MM.1S (cell line): ENCODE data around the gene BRD4.

Experiments used
- DNase-seq: peaks from one replicate; pipeline ENCODE4 v3.0.0-alpha.2; 2015
- H2AFZ ChIP-seq: fragments of 300-600 bp; sonication (generic); 2 replicates; pipeline ENCODE4 v1.6.0; 2016; ENCODE audit warnings: antibody characterized with exemption, low read length
- H3F3A ChIP-seq: fragments of 300-600 bp; sonication (generic); 2 replicates; pipeline ENCODE4 v1.6.1; 2016; ENCODE audit warnings: mild to moderate bottlenecking, antibody characterized with exemption, low read length, moderate library complexity, mixed read lengths; ENCODE audit not compliant: insufficient read depth
- H3K27ac ChIP-seq: fragments of 300-600 bp; sonication (generic); 2 replicates; pipeline ENCODE4 v1.5.1; 2016; ENCODE audit warnings: mild to moderate bottlenecking, low read length
- H3K27me3 ChIP-seq: fragments of 300-600 bp; sonication (generic); replicated peaks from 2 replicates; pipeline ENCODE4 v1.6.0; 2016; ENCODE audit warnings: low read length; ENCODE audit not compliant: insufficient read depth
- H3K36me3 ChIP-seq: fragments of 300-600 bp; sonication (generic); replicated peaks from 2 replicates; pipeline ENCODE4 v1.6.1; 2016; ENCODE audit warnings: mild to moderate bottlenecking, low read length, mixed read lengths; ENCODE audit not compliant: insufficient read depth
- H3K4me1 ChIP-seq: fragments of 300-600 bp; sonication (generic); 2 replicates; pipeline ENCODE4 v1.6.1; 2016; ENCODE audit warnings: low read length, mixed read lengths
- H3K4me2 ChIP-seq: fragments of 300-600 bp; sonication (generic); 2 replicates; pipeline ENCODE4 v1.6.0; 2016; ENCODE audit warnings: low read depth, low read length
- H3K4me3 ChIP-seq: fragments of 300-600 bp; sonication (generic); 2 replicates; pipeline ENCODE4 v1.5.1; 2016; ENCODE audit warnings: low read length, mixed read lengths
- H3K79me2 ChIP-seq: fragments of 300-600 bp; sonication (generic); 2 replicates; pipeline ENCODE4 v1.6.1; 2016; ENCODE audit warnings: mixed run types, low read length, mixed read lengths
- H3K9ac ChIP-seq: fragments of 300-600 bp; sonication (generic); 2 replicates; pipeline ENCODE4 v1.6.1; 2016; ENCODE audit warnings: low read length, mixed read lengths
- H3K9me2 ChIP-seq: fragments of 300-600 bp; sonication (generic); replicated peaks from 2 replicates; pipeline ENCODE4 v1.6.1; 2016; ENCODE audit warnings: mild to moderate bottlenecking, low read length, mixed read lengths; ENCODE audit not compliant: insufficient read depth
- H3K9me3 ChIP-seq: fragments of 300-600 bp; sonication (generic); replicated peaks from 2 replicates; pipeline ENCODE4 v1.6.1; 2016; ENCODE audit warnings: mild to moderate bottlenecking, low read length, mixed read lengths; ENCODE audit not compliant: insufficient read depth
- H4K20me1 ChIP-seq: fragments of 300-600 bp; sonication (generic); 2 replicates; pipeline ENCODE4 v1.6.1; 2016; ENCODE audit warnings: mild to moderate bottlenecking, low read length, moderate library complexity, mixed read lengths; ENCODE audit not compliant: insufficient read depth
- EZH2 ChIP-seq: fragments of 300-600 bp; sonication (generic); optimal IDR thresholded peaks from 2 replicates; pipeline ENCODE3; 2017; ENCODE audit warnings: low read depth, mild to moderate bottlenecking, antibody characterized with exemption, low read length, mixed read lengths
- EZH2phosphoT487 ChIP-seq: fragments of 300-600 bp; sonication (generic); IDR thresholded peaks from 2 replicates; pipeline ENCODE4 v1.6.1; 2018; ENCODE audit warnings: antibody characterized with exemption, low read length
- TF ChIP-seq, protein P1 (sequence below): fragments of 300-600 bp; sonication (generic); IDR thresholded peaks from 2 replicates; pipeline ENCODE4 v1.5.1; 2016; ENCODE audit warnings: antibody characterized with exemption, low read length, mixed read lengths

BRD4 gene

DNA sequence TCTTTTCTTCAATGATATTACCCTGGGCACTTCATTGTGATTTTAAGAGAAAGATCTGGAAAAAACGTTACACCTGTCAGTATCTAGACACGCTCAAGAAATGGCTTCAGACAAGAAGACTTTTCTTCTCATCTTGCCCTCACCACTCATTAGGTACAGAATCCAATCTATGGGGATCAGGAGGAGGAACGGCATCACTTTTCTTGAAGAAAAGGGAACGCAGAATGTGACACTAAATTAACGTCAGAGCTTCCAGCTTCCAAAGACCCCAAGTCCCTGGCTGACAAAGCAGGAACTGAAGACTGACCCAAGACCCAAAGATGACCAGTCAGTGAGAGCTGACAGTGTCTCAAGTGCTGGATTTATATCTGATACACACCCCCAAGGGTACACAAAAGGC lies 48.2 kb downstream of the BRD4 start:
- Histone ChIP-seq H3K79me2 (peaks cover 100% of the 10 kb centered on the region), H4K20me1 (peaks cover 85% of the 10 kb centered on the region), H3K36me3 (no peaks in the 10 kb centered on the region), H2AFZ (no peak overlapping the region), H3K4me2 (no peak overlapping the region), H3K27me3 (no peaks in the 10 kb centered on the region), H3F3A (peaks cover 38% of the 10 kb centered on the region), H3K9me2 (no peaks in the 10 kb centered on the region), H3K4me3 (no peak overlapping the region), H3K9me3 (no peaks in the 10 kb centered on the region), H3K27ac (no peak overlapping the region), H3K4me1 (peaks cover 84% of the 10 kb centered on the region), H3K9ac (no peak overlapping the region)
- no peak for DNase-seq
- TF ChIP-seq EZH2phosphoT487 (no peak), EZH2 (no peak)
- TF ChIP-seq, protein P1, sequence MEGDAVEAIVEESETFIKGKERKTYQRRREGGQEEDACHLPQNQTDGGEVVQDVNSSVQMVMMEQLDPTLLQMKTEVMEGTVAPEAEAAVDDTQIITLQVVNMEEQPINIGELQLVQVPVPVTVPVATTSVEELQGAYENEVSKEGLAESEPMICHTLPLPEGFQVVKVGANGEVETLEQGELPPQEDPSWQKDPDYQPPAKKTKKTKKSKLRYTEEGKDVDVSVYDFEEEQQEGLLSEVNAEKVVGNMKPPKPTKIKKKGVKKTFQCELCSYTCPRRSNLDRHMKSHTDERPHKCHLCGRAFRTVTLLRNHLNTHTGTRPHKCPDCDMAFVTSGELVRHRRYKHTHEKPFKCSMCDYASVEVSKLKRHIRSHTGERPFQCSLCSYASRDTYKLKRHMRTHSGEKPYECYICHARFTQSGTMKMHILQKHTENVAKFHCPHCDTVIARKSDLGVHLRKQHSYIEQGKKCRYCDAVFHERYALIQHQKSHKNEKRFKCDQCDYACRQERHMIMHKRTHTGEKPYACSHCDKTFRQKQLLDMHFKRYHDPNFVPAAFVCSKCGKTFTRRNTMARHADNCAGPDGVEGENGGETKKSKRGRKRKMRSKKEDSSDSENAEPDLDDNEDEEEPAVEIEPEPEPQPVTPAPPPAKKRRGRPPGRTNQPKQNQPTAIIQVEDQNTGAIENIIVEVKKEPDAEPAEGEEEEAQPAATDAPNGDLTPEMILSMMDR = no peak

DNA sequence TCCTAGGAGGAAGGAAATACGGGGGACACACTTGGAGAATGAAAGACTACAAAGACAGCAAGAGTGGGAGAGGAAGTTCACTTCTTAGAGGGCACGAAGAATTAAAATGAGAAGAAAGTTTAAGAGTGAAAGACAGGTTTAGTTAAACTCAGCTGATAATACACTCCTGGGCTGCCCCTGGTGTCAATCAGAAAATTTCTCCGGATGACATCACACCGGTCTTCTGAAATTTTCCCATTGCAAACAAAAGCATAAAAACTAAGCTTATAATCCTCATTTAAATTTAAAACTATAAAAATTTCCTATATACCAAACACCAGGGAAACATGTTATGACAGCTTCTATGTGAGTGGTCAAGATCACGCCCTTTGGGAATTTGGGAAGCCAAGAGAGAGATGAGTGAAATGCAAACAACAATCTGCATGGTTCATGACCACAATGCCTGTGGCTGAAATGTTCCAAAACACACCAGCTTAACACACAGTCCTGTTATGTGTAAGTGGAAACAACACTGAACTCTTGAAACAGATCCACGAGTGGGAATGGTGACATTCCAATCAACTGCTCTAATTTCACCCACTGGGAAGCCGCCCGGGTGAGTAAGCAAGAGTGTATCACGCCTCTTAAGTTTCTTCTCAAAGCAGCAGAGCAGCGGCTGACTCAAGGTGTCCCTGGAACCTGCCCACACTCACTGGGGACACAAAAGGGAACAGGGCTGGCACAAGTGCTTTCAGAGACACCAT lies 49.0 kb downstream of the BRD4 start:
- no peaks in the 10 kb centered on the region for H3K9me3 ChIP-seq
- no peak overlapping the region for H3K4me2 ChIP-seq
- H3K9me2 ChIP-seq = no peaks in the 10 kb centered on the region
- peaks cover 78% of the 10 kb centered on the region for H3K4me1 ChIP-seq
- H4K20me1 ChIP-seq = peaks cover 83% of the 10 kb centered on the region
- H2AFZ ChIP-seq = no peak overlapping the region
- TF ChIP-seq EZH2 (no peak), EZH2phosphoT487 (no peak)
- TF ChIP-seq, protein P1 = no peak
- no peaks in the 10 kb centered on the region for H3K27me3 ChIP-seq
- no peaks in the 10 kb centered on the region for H3K36me3 ChIP-seq
- H3K4me3 ChIP-seq = no peak overlapping the region
- H3K9ac ChIP-seq = no peak overlapping the region
- no peak for DNase-seq
- peaks cover 100% of the 10 kb centered on the region for H3K79me2 ChIP-seq
- peaks cover 31% of the 10 kb centered on the region for H3F3A ChIP-seq
- no peak overlapping the region for H3K27ac ChIP-seq

DNA sequence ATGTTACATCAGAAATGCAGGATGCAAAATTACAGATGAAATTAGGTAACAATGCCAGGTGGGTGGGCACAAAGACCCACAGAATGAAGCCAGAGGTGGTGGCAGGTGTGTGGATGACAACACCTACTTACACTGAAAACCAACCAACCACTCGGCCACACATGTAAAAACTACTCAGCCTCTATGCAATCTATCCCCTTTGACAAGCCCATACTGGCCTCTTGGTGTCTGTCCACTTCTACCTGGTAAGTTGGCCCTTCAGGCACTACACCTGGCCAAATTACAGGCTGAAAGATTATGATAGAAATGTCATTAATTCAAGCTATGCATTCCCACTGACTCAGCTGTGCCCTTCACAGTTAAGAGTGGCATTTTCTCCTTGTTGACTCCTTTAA lies 50.0 kb downstream of the BRD4 start:
- Histone ChIP-seq H3K4me2 (no peak overlapping the region), H3K9me3 (no peaks in the 10 kb centered on the region), H3K27ac (no peak overlapping the region), H3K4me3 (no peak overlapping the region), H3K79me2 (peaks cover 100% of the 10 kb centered on the region), H3K36me3 (no peaks in the 10 kb centered on the region), H2AFZ (no peak overlapping the region), H3K4me1 (peaks cover 68% of the 10 kb centered on the region), H3K27me3 (no peaks in the 10 kb centered on the region), H3K9ac (no peak overlapping the region), H4K20me1 (peaks cover 77% of the 10 kb centered on the region), H3K9me2 (no peaks in the 10 kb centered on the region), H3F3A (peaks cover 21% of the 10 kb centered on the region)
- DNase-seq = no peak
- TF ChIP-seq EZH2phosphoT487 = no peak
- TF ChIP-seq, protein P1 = no peak
- no peak for TF ChIP-seq EZH2
